Lower lobe of right lung (tissue), 2 donors: Measurements from ENCODE around the gene C12orf56. TPM values are rescaled to one million over a fixed set of nuclear protein-coding genes. Genes with fewer than 3 reads are reported as not detected.
"Not testable (repeated sequence)": the region's sequence is repeated elsewhere in the genome, so short reads cannot be mapped to it uniquely, and the experiment has no call there.

Experiments
- ATAC-seq, 2 donors: fragments of 200-7000 bp; cut with Tn5 transposase; one replicate each; pipeline ENCODE4 v1.9.1; 2020 to 2022; ENCODE audit warnings: mild to moderate bottlenecking in 2 of 2, moderate library complexity in 2 of 2
- DNase-seq: peaks from one replicate; pipeline ENCODE4 v3.0.0-alpha.2; 2020
- H3K27ac ChIP-seq: fragments of 200-600 bp; one replicate; pipeline ENCODE4 v1.8.0; 2022
- H3K27me3 ChIP-seq: fragments of 200-600 bp; one replicate; pipeline ENCODE4 v1.8.0; 2022; ENCODE audit warnings: low read depth
- H3K36me3 ChIP-seq: fragments of 200-600 bp; one replicate; pipeline ENCODE4 v1.8.0; 2022; ENCODE audit warnings: mild to moderate bottlenecking
- H3K4me1 ChIP-seq: fragments of 200-600 bp; one replicate; pipeline ENCODE4 v1.8.0; 2022
- H3K4me3 ChIP-seq: fragments of 200-600 bp; one replicate; pipeline ENCODE4 v1.8.0; 2022; ENCODE audit warnings: mild to moderate bottlenecking
- H3K9me3 ChIP-seq: fragments of 200-600 bp; one replicate; pipeline ENCODE4 v1.8.0; 2022
- CTCF ChIP-seq: fragments of 200-600 bp; IDR thresholded peaks from one replicate; pipeline ENCODE4 v1.8.0; 2022; ENCODE audit warnings: antibody characterized with exemption, mild to moderate bottlenecking
- intact Hi-C: fragments of 100-400 bp; cut with DNase I; formaldehyde crosslinking; loops from one replicate; pipeline ENCODE4 v1.11.0; 2022
- total RNA-seq: library from RNA; stranded (reverse); fragmentation: NEBNext Ultra II Directional; extraction: Animal tissue kit (Norgen Biotek cat#: 25700); gene quantifications from one replicate; pipeline ENCODE4 v1.2.1, GENCODE V29; 2021
- donor health status: DM: no; HTN: yes; CAD: no; lungs with severe emphysema.

C12orf56 gene
- total RNA-seq, 1 donor from 2014 or later = not detected

- H3K9me3 ChIP-seq = peaks cover 5% of the 10 kb centered on the region
- H3K27ac ChIP-seq = no peak overlapping the region
- no peak for ATAC-seq
- TF ChIP-seq CTCF = no peak
- no peak for DNase-seq
- H3K27me3 ChIP-seq = peaks cover 15% of the 10 kb centered on the region
- no peak overlapping the region for H3K4me3 ChIP-seq
- H3K4me1 ChIP-seq = peaks cover 5% of the 10 kb centered on the region
- intact Hi-C loops = no loop called here
- H3K36me3 ChIP-seq = no peaks in the 10 kb centered on the region
Observed at GRCh38 chr12:64385468-64385867, 5.1 kb downstream of the C12orf56 start.

- no peak for TF ChIP-seq CTCF
- DNase-seq = no peak
- peaks cover under 1% of the 10 kb centered on the region for H3K4me1 ChIP-seq
- intact Hi-C loops = no loop called here
- ATAC-seq = no peak
- H3K4me3 ChIP-seq = no peak overlapping the region
- no peak overlapping the region for H3K27ac ChIP-seq
- H3K36me3 ChIP-seq = no peaks in the 10 kb centered on the region
- H3K9me3 ChIP-seq = peaks cover 5% of the 10 kb centered on the region
- peaks cover 10% of the 10 kb centered on the region for H3K27me3 ChIP-seq
Observed at GRCh38 chr12:64385019-64385418, 5.5 kb downstream of the C12orf56 start.

GRCh38 chr12:64383675-64384074 lies 6.9 kb downstream of the C12orf56 start:
- ATAC-seq = no peak
- DNase-seq = no peak
- peaks cover 3% of the 10 kb centered on the region for H3K27me3 ChIP-seq

GRCh38 chr12:64362721-64363305 lies 27.7 kb downstream of the C12orf56 start:
- Histone ChIP-seq H3K27me3 (no peaks in the 10 kb centered on the region), H3K27ac (no peak overlapping the region), H3K9me3 (no peaks in the 10 kb centered on the region), H3K4me3 (no peak overlapping the region), H3K36me3 (no peaks in the 10 kb centered on the region), H3K4me1 (no peaks in the 10 kb centered on the region)
- DNase-seq = no peak
- ATAC-seq = no peak
- no peak for TF ChIP-seq CTCF
- intact Hi-C loops = no loop called here

More at GRCh38 chr12:64383675-64384074, 6.9 kb downstream of the C12orf56 start:
- no peaks in the 10 kb centered on the region for H3K4me1 ChIP-seq
- no peaks in the 10 kb centered on the region for H3K36me3 ChIP-seq
- no peak for TF ChIP-seq CTCF
- H3K27ac ChIP-seq = no peak overlapping the region
- intact Hi-C loops = no loop called here
- peaks cover 5% of the 10 kb centered on the region for H3K9me3 ChIP-seq
- no peak overlapping the region for H3K4me3 ChIP-seq

- H3K27me3 ChIP-seq, H3K9me3 ChIP-seq, ATAC-seq, H3K36me3 ChIP-seq, DNase-seq, H3K4me1 ChIP-seq, intact Hi-C loops, H3K27ac ChIP-seq, H3K4me3 ChIP-seq: not testable (repeated sequence)
Observed at GRCh38 chr12:64361173-64361572, 29.4 kb downstream of the C12orf56 start.

- H3K36me3 ChIP-seq, H3K4me3 ChIP-seq, H3K27ac ChIP-seq, H3K4me1 ChIP-seq, H3K9me3 ChIP-seq, intact Hi-C loops, H3K27me3 ChIP-seq, ATAC-seq, DNase-seq: not testable (repeated sequence)
Observed at GRCh38 chr12:64356209-64356608, 34.3 kb downstream of the C12orf56 start.
